Fibroblast of mammary gland (primary cell): ENCODE results near the gene SLAMF1.

Experiments used
- DNase-seq: peaks from one replicate; pipeline ENCODE4 v3.0.0-alpha.2; 2010; ENCODE audit warnings: low read depth
- H3K4me3 ChIP-seq: 2 replicates; pipeline ENCODE4 v1.5.1; 2011; ENCODE audit warnings: low read depth, mild to moderate bottlenecking, low read length, moderate library complexity; ENCODE audit not compliant: control insufficient read depth
- TF ChIP-seq, protein P1 (sequence below): conservative IDR thresholded peaks from 2 replicates; pipeline ENCODE4 v1.5.1; 2011; ENCODE audit warnings: low read depth, low read length, inconsistent platforms; ENCODE audit not compliant: control insufficient read depth, insufficient read depth

The SLAMF1 gene

DNA sequence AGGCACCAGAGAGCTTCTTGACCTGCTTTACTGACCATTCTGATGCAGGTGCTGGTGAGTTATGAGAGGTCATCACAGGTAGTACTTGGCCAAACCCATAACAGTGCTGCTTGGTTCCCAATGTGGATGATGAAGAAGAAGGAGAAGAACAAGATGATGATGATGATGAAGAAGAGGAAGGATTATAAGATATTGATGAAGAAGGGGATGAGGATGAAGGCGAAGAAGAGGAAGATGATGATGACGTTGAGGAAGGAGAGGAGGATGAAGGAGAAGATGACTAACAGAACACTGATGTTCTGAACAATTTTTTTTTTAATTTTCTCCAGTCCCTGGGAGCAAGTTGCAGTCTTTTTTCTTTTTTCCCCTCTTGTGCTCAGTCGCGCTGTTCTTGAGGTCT lies 23.9 kb upstream of the SLAMF1 start:
- no peak for DNase-seq
- TF ChIP-seq, protein P1, sequence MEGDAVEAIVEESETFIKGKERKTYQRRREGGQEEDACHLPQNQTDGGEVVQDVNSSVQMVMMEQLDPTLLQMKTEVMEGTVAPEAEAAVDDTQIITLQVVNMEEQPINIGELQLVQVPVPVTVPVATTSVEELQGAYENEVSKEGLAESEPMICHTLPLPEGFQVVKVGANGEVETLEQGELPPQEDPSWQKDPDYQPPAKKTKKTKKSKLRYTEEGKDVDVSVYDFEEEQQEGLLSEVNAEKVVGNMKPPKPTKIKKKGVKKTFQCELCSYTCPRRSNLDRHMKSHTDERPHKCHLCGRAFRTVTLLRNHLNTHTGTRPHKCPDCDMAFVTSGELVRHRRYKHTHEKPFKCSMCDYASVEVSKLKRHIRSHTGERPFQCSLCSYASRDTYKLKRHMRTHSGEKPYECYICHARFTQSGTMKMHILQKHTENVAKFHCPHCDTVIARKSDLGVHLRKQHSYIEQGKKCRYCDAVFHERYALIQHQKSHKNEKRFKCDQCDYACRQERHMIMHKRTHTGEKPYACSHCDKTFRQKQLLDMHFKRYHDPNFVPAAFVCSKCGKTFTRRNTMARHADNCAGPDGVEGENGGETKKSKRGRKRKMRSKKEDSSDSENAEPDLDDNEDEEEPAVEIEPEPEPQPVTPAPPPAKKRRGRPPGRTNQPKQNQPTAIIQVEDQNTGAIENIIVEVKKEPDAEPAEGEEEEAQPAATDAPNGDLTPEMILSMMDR, result no peak
- no peak overlapping the region for H3K4me3 ChIP-seq

DNA sequence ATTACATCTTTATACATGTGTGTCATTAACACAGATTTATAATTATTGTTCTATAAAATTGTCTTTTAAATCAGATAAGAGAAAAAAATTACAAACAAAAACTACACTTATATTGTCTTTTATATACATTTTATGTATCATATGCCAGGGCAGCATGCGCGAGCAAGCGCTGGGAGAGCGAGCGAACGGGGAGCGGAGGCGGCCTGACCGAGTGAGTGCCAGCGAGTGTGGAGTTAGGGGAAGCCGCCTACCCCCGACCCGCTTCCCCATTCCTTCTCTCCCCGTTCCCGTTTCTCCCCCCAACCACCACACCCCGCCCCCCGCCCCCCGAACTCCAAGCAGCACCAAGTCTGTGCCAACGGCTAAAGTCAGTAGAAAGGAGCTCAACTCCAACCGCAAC lies 23.0 kb upstream of the SLAMF1 start:
- no peak overlapping the region for H3K4me3 ChIP-seq
- no peak for DNase-seq
- TF ChIP-seq, protein P1, result no peak

DNA sequence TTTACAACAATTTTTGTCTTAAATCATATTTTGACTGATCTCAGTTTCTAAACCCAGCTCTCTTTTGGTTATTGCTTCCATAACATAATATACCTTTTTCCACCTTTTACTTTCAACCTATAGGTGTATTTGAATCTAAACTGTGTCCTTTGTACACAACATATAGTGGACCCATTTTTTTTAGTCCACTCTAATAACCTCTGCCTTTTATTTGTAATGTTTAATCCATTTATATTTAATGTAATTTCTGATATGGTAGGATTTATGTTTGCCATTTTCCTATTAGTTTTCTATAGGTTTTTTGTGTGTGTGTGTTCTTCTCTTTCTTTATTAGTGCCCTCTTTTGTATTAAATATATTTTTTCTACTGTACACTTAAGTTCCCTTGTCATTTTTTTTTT lies 22.4 kb upstream of the SLAMF1 start:
- no peak overlapping the region for H3K4me3 ChIP-seq
- DNase-seq, result no peak
- TF ChIP-seq, protein P1, result no peak

DNA sequence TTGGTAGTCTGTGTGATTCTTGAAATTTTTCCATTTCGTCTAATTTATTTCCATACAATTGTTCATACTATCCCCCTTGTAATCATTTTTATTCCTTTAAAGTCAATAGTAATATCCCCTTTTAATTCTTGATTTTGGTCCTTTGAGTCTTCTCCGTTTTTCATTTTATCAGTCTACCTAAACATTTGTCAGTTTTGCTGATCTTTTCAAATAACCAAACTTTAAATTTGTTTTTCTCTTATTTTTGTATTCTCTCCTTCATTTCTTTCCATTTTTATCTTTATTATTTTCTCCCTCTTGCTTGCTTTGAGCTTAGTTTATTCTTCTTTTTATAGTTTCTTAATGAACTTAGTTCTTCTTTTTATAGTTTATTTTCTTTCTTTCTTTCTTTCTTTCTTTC lies 21.1 kb upstream of the SLAMF1 start:
- TF ChIP-seq, protein P1, result no peak
- DNase-seq, result no peak

DNA sequence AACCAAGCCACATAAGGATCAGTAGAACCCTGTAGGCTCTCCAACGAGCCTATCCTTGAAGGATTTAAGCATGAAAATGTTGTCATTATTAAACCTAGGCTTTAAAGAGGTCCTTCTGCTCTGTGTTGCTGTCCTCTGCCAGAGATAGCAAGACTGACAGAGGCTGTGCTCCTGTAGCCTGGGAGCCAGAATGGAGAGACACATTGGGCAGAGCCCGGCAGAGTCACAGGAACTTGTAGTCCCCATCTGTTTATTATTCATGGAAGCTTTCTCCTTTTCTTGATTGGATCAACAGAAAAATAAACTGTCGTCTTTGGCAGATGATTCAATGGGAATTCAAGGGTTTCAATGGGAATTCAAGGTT lies 19.2 kb upstream of the SLAMF1 start:
- TF ChIP-seq, protein P1, result no peak
- no peak for DNase-seq
- H3K4me3 ChIP-seq, result no peak overlapping the region

More for the DNA sequence above, 21.1 kb upstream of the SLAMF1 start:
- H3K4me3 ChIP-seq, result no peak overlapping the region

DNA sequence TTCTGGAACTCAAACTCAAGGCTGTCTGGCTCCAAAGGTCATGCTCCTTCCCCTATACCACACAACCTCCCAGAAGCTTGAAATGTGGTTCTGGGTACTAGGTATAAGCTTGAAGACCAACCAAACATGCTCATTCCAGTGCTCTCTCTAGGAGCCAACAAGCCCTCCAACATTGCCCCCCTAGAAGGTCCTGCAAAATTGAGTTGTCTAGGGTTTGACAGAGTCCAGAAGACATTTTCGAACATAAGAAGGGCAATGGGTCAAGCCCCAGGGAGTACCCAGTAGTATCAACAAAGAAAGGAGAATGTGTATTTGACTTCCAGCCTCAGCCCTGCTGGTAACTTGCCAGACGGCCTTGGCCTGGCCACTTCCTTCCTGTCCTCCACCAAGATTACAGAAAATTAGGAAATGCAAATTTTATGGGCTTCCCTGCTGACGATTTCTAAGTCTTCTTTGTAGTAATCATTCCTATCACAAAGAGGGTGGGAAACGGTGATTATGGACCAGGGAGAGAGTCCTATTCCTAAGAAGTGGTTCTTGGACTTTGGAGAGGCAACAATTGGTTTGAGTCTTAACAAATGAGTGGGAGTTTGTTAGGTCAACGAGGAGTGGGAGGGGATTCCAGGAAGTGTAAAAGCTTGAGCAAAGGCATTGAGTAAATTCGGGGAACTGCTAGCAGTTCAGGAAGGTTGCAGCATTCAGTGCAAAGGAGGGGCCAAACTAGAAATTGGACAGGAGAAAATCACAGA lies 18.7 kb upstream of the SLAMF1 start:
- TF ChIP-seq, protein P1, result no peak
- H3K4me3 ChIP-seq, result no peak overlapping the region
- DNase-seq, result no peak
